Keratinocyte (primary cell): ENCODE results near the gene TMEM184A.

Experiments
- EZH2 ChIP-seq: IDR thresholded peaks from one replicate; pipeline ENCODE4 v1.6.1; 2012; ENCODE audit warnings: inconsistent platforms, mild to moderate bottlenecking, low read length, moderate library complexity
- TF ChIP-seq, protein P1 (sequence below), 3 experiments: IDR thresholded peaks in 1 of 3; conservative IDR thresholded peaks in 1 of 3; optimal IDR thresholded peaks in 1 of 3; 2 replicates in 2 of 3; 3 replicates in 1 of 3; pipeline versions ENCODE3 to v1.5.1; 2011; ENCODE audit warnings: low read length in 3 of 3, mild to moderate bottlenecking in 3 of 3, moderate library complexity in 2 of 3, control low read depth in 1 of 3, inconsistent platforms in 1 of 3; ENCODE audit not compliant: insufficient read depth in 2 of 3; ENCODE audit errors: extremely low read depth in 1 of 3

DNA sequence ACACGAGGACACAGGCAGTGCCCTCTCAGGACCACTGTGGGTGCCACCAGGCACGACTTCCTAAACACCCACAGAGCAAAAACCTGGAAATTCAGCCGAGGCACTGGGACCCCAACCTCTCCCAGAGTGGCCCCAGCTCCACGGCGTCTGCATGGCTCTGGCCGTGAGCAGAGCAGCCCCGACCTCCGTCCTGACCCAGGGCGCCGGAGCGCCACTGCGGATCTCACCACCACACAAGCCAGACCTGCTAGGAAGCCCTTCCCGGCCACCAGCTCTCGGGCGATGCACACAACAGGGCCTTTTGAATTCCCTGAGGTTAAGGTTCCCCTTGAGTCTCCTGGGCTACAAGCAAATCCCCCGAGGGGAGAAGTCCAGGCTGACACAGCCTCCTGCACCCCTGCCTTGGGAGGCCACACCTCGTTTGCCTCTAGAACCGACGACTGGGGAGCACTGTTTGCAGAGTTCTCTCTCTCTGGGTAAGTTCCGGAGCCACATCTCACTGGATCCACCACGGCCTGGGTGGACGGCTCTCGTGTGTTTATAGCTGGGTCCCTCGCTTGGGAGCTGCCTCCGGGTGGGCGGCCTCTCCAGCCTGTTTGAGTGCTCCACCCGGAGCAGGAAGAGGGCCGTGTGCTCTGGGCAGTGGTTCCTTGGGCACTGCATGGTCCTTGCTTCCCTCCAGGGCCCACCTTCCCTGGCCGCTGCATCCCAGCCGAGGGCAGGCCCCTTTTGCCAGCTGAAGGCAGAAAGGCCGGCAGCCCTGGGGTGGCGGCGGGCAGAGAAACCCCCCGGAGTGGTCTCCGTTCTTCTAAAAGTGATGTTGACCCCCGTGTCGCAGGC lies 29.4 kb upstream of the TMEM184A start:
- TF ChIP-seq, protein P1, sequence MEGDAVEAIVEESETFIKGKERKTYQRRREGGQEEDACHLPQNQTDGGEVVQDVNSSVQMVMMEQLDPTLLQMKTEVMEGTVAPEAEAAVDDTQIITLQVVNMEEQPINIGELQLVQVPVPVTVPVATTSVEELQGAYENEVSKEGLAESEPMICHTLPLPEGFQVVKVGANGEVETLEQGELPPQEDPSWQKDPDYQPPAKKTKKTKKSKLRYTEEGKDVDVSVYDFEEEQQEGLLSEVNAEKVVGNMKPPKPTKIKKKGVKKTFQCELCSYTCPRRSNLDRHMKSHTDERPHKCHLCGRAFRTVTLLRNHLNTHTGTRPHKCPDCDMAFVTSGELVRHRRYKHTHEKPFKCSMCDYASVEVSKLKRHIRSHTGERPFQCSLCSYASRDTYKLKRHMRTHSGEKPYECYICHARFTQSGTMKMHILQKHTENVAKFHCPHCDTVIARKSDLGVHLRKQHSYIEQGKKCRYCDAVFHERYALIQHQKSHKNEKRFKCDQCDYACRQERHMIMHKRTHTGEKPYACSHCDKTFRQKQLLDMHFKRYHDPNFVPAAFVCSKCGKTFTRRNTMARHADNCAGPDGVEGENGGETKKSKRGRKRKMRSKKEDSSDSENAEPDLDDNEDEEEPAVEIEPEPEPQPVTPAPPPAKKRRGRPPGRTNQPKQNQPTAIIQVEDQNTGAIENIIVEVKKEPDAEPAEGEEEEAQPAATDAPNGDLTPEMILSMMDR (optimal IDR thresholded peaks at IDR 0.05 in 1 of 3, IDR thresholded peaks at IDR 0.05 in 1 of 3, conservative IDR thresholded peaks at IDR 0.05 in 1 of 3; ENCODE audit: extremely low read depth in 1 of 3, insufficient read depth in 2 of 3, low read length in 3 of 3) = no peak
- no peak for TF ChIP-seq EZH2
